ENCODE data around the gene TRIO.

TRIO gene

GRCh38 chr5:14447958-14448911 lies 305.1 kb downstream of the TRIO start:
- DNase-seq = no peak

- no peak for DNase-seq
These were observed 306.0 kb downstream of the TRIO start for GRCh38 chr5:14449052-14449661.

- DNase-seq = no peak
These were observed 306.9 kb downstream of the TRIO start for GRCh38 chr5:14450018-14450524.

DNA sequence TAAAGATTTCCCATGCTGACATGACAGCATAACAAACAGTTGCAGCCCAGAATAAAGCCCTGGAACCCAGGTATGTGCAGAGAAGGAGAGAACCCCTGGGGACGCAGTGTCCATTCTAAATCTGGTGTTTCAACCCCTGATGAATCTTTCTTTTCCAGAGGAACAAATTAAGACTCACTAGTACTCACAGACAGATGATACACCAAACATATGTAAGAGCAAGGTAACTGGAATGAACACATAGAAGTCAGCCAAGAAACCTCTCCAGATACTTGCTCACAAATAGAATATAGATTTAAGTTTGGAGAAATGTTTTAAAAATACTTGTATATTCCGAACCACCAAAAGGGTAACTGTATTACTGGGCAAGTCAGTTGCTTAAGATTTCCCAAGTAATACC lies 307.6 kb downstream of the TRIO start:
- DNase-seq = no peak

- no peak for DNase-seq
These were observed 308.7 kb downstream of the TRIO start for GRCh38 chr5:14451871-14452270.

DNA sequence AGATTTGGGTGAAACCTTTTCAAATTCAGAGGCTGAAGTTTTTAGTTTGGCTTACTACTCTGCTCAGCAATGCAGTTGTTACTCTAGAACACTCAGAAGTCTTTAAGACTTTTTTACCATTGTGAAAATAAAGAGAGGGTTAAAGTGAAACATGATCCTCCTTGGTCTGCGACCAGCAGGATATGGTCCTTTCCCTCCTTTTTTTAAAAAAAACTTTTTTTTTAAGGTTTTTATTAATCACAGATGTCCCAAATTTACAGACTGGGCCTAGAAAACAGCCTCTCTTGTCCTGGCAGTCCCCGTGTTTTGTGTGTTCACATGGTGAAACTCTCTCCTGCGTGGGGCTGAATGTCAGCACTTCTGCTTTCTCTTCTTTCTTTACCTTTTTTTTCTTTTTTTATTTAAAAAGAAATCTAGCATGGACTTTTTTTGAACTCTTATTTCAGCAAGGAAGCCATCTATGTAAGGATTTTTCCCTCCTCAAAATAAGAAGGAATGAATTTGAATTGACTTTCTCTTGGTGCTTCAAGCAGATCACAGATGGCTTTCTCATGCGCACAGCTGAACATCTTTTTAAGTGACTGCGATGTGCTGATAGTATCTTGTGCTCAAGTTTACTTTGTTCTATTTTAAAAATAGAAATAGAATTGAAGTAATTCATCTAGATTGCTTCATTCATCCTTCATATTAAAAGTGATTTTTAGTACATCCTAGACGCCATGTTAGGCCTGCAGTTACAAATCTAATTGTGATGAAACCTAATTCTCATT lies 309.7 kb downstream of the TRIO start:
- no peak for DNase-seq

- DNase-seq = no peak
These were observed 310.3 kb downstream of the TRIO start for GRCh38 chr5:14453481-14453880.

GRCh38 chr5:14455814-14456321 lies 312.7 kb downstream of the TRIO start:
- DNase-seq = no peak

DNA sequence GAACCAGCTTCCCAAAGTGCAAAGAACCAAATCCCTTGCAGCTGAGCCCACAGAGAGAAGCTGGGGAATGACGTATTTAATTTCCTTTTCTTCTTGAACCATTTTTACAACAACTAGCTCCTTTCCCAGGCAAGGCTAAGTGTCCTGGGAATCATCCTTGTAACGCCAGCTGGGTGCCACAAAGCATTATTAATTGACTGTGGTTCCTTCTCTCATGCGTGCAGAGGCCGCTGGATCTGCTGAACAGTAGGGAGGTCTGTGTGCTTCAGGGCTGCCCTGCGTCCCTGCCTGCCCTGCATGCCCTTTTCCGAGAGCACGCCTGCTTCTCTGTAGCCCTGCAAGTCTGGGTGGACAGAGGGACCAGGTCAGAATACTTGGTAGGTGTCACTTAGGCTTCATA lies 314.3 kb downstream of the TRIO start:
- DNase-seq = no peak

- DNase-seq = no peak
These were observed 315.3 kb downstream of the TRIO start for GRCh38 chr5:14458414-14458813.

DNA sequence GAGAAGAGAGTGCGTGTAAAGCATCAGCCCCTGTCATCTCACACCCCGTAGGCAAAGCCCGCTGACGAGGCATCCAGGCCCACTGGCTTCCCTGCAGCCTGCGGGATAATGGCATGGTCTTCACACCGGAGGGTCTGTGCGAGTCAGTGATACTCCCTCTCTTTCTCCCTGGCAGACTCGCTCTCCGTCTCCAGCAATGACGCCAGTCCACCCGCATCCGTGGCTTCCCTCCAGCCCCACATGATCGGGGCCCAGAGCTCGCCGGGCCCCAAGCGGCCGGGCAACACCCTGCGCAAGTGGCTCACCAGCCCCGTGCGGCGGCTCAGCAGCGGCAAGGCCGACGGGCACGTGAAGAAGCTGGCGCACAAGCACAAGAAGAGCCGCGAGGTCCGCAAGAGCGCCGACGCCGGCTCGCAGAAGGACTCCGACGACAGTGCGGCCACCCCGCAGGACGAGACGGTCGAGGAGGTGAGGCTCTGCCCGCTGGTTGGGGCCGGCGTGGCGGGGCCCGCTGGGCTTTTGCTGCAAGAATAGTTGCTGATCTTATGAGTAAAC lies 317.8 kb downstream of the TRIO start:
- DNase-seq = no peak

DNA sequence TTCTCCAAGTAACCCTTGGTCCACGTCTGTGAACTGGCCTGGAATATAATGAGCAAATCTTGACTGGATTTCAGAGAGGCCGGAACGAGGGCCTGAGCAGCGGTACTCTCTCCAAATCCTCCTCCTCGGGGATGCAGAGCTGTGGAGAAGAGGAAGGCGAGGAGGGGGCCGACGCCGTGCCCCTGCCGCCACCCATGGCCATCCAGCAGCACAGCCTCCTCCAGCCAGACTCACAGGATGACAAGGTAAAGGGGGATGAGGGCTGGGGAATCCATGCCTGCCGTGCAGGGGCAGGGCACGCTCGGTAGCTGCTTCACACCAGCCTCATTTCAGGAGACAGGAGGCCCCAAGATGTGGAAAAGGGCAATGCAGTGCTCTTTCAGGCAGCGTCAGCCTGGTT lies 319.5 kb downstream of the TRIO start:
- DNase-seq = no peak

- DNase-seq = no peak
These were observed 320.5 kb downstream of the TRIO start for GRCh38 chr5:14463629-14464028.

GRCh38 chr5:14464096-14464495 lies 321.0 kb downstream of the TRIO start:
- DNase-seq = no peak

DNA sequence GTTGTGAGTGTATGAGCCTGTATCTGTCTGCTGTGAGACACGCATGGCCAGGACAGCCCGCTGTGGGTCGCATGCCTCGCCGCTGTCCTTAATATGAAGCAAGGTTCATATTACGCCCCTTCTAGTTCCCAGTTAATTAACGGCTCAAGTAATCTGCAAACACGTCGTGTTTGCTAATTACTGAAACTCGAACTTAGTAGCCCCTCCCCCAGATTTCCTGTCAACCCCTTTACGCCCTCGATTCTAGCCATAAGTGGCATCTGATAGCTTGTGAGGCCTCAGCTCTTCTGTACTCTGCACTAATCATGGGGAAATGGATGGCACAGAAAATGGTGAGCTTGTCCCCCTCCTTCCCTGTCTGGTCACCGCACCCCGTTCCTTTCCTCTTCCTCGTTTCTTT lies 321.5 kb downstream of the TRIO start:
- DNase-seq = peak; percentile 60

- no peak for DNase-seq
These were observed 322.0 kb downstream of the TRIO start for GRCh38 chr5:14465116-14465515.

DNA sequence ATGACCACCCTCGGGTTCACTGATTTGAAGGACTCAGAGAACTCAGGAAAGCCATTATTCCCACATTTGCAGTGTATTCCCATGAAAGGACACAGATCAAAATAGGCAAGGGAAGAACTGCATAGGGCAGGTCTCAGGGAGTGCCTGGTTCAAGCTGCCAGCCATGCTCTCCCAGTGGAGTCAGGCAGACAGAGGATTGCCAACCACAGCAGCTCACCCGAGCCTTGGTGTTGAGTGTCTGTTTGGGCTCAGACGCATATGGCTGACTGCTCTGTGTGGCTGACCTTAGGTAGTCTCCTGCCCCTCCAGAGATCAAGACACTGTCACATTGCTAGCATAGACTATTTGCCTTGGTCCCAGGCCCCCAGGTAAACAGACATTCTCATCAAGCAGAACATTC lies 322.6 kb downstream of the TRIO start:
- no peak for DNase-seq

GRCh38 chr5:14467251-14467650 lies 324.1 kb downstream of the TRIO start:
- no peak for DNase-seq

DNA sequence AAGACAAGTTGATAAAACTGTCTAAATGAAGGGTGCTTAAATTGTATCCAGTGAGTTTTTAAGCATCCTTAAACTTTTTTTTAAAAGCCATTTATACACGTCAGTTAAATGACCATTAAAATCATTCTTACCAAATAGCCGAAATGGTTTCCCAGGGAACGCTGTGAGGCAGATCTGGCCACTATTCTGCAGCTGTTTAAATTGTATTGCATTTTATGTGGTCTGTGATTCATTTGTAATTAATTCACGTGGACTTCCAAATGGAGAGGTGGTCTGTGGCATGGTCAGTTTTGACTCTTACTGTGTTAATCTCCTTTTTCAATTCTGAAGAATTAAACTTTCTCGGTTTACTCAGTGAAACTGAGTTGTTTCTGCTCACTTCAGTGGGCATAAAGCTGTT lies 324.7 kb downstream of the TRIO start:
- DNase-seq = no peak

DNA sequence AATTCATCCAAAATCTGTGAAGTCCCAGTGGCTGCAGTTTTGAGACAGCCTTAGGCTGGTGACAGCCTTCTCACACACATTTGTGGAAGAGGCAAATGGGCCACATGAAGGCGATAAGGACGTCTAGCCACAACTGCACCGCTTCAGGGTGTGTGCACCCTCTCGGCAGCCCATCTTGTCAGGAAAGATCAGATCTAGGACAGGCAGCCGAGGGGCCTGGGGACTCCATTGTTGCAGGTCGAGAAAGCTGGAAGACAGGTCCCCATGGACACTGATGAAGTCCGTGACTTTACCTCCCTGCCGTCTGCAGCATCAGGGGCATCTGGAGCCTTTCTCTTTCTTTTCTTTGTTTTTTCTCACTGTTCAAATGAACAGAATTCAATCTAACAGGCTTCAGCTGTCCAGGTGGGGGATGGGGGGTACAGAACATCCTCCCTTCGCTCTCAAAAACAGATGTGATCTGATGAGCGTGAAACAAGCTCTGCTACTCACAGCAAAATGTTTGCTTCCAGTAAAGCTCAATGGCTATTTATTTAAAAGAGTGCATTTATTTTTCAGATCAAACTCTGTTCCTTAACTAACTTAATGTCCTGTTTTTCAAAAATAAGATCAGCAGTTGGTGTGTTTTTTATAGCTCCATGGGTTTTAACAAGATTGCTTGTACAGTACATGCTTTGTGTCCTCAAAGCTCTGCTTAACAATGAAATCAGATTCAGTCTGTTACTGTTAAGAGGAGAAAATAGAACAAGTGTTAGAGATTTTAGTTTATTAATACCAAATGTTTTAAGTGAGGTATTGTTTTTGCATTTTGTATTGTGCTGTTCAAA lies 326.6 kb downstream of the TRIO start:
- DNase-seq = no peak

- no peak for DNase-seq
These were observed 328.4 kb downstream of the TRIO start for GRCh38 chr5:14471507-14471906.

- DNase-seq = no peak
These were observed 329.9 kb downstream of the TRIO start for GRCh38 chr5:14472986-14473567.

All from NCI-H1105 (cell line).